Measurements from ENCODE around the gene SLC26A8. TPM values are rescaled to one million over a fixed set of nuclear protein-coding genes. Genes with fewer than 3 reads are reported as not detected.

The SLC26A8 gene
- total RNA-seq, 1 experiment from 2014 or later: 1.8 TPM

GRCh38 chr6:35969646-35970045 lies 54.8 kb downstream of the SLC26A8 start:
- Mint-ChIP-seq H3K4me3 (ENCODE audit: unreplicated experiment) (no peak overlapping the region), H3K36me3 (ENCODE audit: insufficient read depth, unreplicated experiment) (no peaks in the 10 kb centered on the region), H3K27ac (ENCODE audit: unreplicated experiment) (no peak overlapping the region), H3K4me1 (ENCODE audit: low read depth, unreplicated experiment) (peaks cover 32% of the 10 kb centered on the region), H3K27me3 (ENCODE audit: insufficient read depth, unreplicated experiment) (no peaks in the 10 kb centered on the region), H3K9me3 (ENCODE audit: unreplicated experiment) (no peaks in the 10 kb centered on the region)
- no peak for DNase-seq
- ChIA-PET CTCF (no interaction called here), POLR2A (no interaction called here)
- no peaks in the 10 kb centered on the region for H3K9me3 ChIP-seq
- peaks cover 52% of the 10 kb centered on the region for H3K4me1 ChIP-seq
- intact Hi-C loops (cut with micrococcal nuclease; ENCODE audit: unreplicated experiment): no loop called here
- no peaks in the 10 kb centered on the region for H3K36me3 ChIP-seq (ENCODE audit: control insufficient read depth, insufficient read depth, low read length)
- no peak overlapping the region for H3K4me3 ChIP-seq (ENCODE audit: low read depth, low read length)
- H3K27me3 ChIP-seq (replicated peaks; ENCODE audit: control insufficient read depth, insufficient read depth, low read length): no peaks in the 10 kb centered on the region
- no TSS peak for BruUV-seq (replicated peaks)
- TF ChIP-seq CTCF (IDR thresholded peaks at IDR 0.05; ENCODE audit: insufficient read depth in 1 of 2, low read depth in 1 of 2, low read length in 1 of 2, severe bottlenecking in 1 of 2, unreplicated experiment in 1 of 2): no peak

- H3K27me3 Mint-ChIP-seq (ENCODE audit: insufficient read depth, unreplicated experiment): no peaks in the 10 kb centered on the region
- no peak overlapping the region for H3K4me3 Mint-ChIP-seq (ENCODE audit: unreplicated experiment)
- H3K36me3 Mint-ChIP-seq (ENCODE audit: insufficient read depth, unreplicated experiment): no peaks in the 10 kb centered on the region
- Histone ChIP-seq H3K4me1 (peaks cover 55% of the 10 kb centered on the region), H3K4me3 (ENCODE audit: low read depth, low read length) (no peak overlapping the region), H3K36me3 (ENCODE audit: control insufficient read depth, insufficient read depth, low read length) (no peaks in the 10 kb centered on the region), H3K9me3 (no peaks in the 10 kb centered on the region), H3K27me3 (replicated peaks; ENCODE audit: control insufficient read depth, insufficient read depth, low read length) (no peaks in the 10 kb centered on the region)
- no TSS peak for BruUV-seq (replicated peaks)
- H3K27ac Mint-ChIP-seq (ENCODE audit: unreplicated experiment): no peak overlapping the region
- TF ChIP-seq CTCF (IDR thresholded peaks at IDR 0.05; ENCODE audit: insufficient read depth in 1 of 2, low read depth in 1 of 2, low read length in 1 of 2, severe bottlenecking in 1 of 2, unreplicated experiment in 1 of 2): no peak
- intact Hi-C loops (cut with micrococcal nuclease; ENCODE audit: unreplicated experiment): no loop called here
- H3K9me3 Mint-ChIP-seq (ENCODE audit: unreplicated experiment): no peaks in the 10 kb centered on the region
- peaks cover 31% of the 10 kb centered on the region for H3K4me1 Mint-ChIP-seq (ENCODE audit: low read depth, unreplicated experiment)
- no peak for DNase-seq
- ChIA-PET CTCF (no interaction called here), POLR2A (no interaction called here)
Measured at GRCh38 chr6:35968821-35969220, 55.6 kb downstream of the SLC26A8 start.

GRCh38 chr6:35967076-35967774 lies 57.2 kb downstream of the SLC26A8 start:
- H3K4me1 ChIP-seq: peaks cover 54% of the 10 kb centered on the region
- peak overlapping the region; percentile 71 for H3K27ac Mint-ChIP-seq (ENCODE audit: unreplicated experiment)
- H3K4me3 ChIP-seq (ENCODE audit: low read depth, low read length): no peak overlapping the region
- H3K9me3 ChIP-seq: no peaks in the 10 kb centered on the region
- no peaks in the 10 kb centered on the region for H3K27me3 Mint-ChIP-seq (ENCODE audit: insufficient read depth, unreplicated experiment)
- intact Hi-C loops (cut with micrococcal nuclease; ENCODE audit: unreplicated experiment): no loop called here
- no TSS peak for BruUV-seq (replicated peaks)
- H3K9me3 Mint-ChIP-seq (ENCODE audit: unreplicated experiment): no peaks in the 10 kb centered on the region
- peaks cover 32% of the 10 kb centered on the region for H3K4me1 Mint-ChIP-seq (ENCODE audit: low read depth, unreplicated experiment)
- ChIA-PET CTCF (interaction anchor here (1.0 kb wide), 1 partner anchor 13 kb away, joined by 3 read pairs; no protein-coding TSS in a partner anchor), POLR2A (interaction anchor here (1.1 kb wide), 1 partner anchor 46 kb away, joined by 3 read pairs; the partner anchor contains the start of gene SRPK1)
- H3K4me3 Mint-ChIP-seq (ENCODE audit: unreplicated experiment): peak overlapping the region; percentile 42
- TF ChIP-seq CTCF (IDR thresholded peaks at IDR 0.05; ENCODE audit: insufficient read depth in 1 of 2, low read depth in 1 of 2, low read length in 1 of 2, severe bottlenecking in 1 of 2, unreplicated experiment in 1 of 2): no peak
- H3K36me3 ChIP-seq (ENCODE audit: control insufficient read depth, insufficient read depth, low read length): no peaks in the 10 kb centered on the region
- H3K36me3 Mint-ChIP-seq (ENCODE audit: insufficient read depth, unreplicated experiment): no peaks in the 10 kb centered on the region
- H3K27me3 ChIP-seq (replicated peaks; ENCODE audit: control insufficient read depth, insufficient read depth, low read length): no peaks in the 10 kb centered on the region
- DNase-seq: peak in 1 of 2 experiments; percentile 19

All from Caco-2 (cell line).